ENCODE data around the gene C17orf114.

GRCh38 chr17:4771519-4772234 lies 30.5 kb downstream of the C17orf114 start, which contains the start of gene TM4SF5:
- TF ChIP-seq EHMT2 (IDR thresholded peaks at IDR 0.05; ENCODE audit: low read depth) (no peak), MYC (IDR thresholded peaks at IDR 0.05; ENCODE audit: borderline replicate concordance, low read length) (no peak), RCOR1 (IDR thresholded peaks at IDR 0.05; ENCODE audit: low read depth, low read length) (no peak), RFX5 (IDR thresholded peaks at IDR 0.05) (no peak), TP53 (CRISPR knock-in tag; IDR thresholded peaks at IDR 0.05) (no peak), JUNB (IDR thresholded peaks at IDR 0.05) (no peak), KDM1A (IDR thresholded peaks at IDR 0.05; ENCODE audit: low read depth) (no peak), CEBPB (IDR thresholded peaks at IDR 0.05) (no peak), EP300 (IDR thresholded peaks at IDR 0.05) (no peak), SMC3 (IDR thresholded peaks at IDR 0.05) (no peak), CHD2 (IDR thresholded peaks at IDR 0.05; ENCODE audit: low read length, partially characterized antibody) (no peak), ESRRA (IDR thresholded peaks at IDR 0.05; ENCODE audit: borderline replicate concordance, low read length) (no peak), REST (IDR thresholded peaks at IDR 0.05) (no peak)
- TF ChIP-seq, protein P1, sequence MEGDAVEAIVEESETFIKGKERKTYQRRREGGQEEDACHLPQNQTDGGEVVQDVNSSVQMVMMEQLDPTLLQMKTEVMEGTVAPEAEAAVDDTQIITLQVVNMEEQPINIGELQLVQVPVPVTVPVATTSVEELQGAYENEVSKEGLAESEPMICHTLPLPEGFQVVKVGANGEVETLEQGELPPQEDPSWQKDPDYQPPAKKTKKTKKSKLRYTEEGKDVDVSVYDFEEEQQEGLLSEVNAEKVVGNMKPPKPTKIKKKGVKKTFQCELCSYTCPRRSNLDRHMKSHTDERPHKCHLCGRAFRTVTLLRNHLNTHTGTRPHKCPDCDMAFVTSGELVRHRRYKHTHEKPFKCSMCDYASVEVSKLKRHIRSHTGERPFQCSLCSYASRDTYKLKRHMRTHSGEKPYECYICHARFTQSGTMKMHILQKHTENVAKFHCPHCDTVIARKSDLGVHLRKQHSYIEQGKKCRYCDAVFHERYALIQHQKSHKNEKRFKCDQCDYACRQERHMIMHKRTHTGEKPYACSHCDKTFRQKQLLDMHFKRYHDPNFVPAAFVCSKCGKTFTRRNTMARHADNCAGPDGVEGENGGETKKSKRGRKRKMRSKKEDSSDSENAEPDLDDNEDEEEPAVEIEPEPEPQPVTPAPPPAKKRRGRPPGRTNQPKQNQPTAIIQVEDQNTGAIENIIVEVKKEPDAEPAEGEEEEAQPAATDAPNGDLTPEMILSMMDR (IDR thresholded peaks at IDR 0.05), result no peak

Measured in A549 (cell line).